NCI-H1417 (cell line): ENCODE data around the gene MSI2.

Experiments used
- DNase-seq, 3 experiments: peaks; one replicate each; lab custom pipeline; 2025; lab: John Stamatoyannopoulos, UW

The MSI2 gene

DNA sequence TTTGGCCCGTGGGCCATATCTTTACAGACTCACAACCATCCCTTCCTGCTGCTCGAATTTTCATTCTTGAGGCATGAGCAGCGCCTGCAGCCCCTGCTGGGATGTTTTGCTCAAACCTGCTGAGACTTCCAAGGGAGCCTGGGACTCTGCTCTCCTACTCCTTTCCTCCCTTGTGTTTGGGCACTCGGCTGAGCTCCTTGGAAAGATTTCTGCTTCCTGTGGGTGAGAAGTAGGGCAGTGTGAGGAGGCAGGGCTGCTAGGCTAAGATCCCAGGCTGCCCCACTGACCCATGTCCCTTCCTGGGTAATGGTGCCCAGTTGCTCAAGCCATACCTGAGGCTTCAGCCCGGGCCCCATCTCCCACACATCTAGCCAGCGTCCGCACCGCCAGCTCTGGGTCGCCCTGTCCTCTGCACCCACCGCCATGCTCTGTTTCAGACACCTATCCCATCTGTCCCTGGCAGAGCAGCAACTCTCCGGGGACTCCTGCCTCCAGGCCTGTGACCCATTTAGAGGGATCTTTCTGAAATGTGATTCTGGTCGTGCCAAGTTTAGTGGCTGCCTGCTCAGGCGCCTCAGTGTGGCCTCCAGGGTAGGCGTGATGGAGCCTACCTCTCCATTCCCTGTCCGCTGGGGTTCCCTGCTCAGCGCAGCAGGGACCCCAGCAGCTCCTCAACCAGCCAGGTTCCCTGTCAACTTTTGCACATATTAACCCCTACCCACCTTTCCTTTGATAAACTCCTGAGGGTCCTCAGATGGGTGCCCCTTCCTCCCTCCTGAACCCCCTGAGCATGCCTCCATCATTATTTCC, 298.7 kb downstream of the MSI2 start:
- DNase-seq: no peak

DNA sequence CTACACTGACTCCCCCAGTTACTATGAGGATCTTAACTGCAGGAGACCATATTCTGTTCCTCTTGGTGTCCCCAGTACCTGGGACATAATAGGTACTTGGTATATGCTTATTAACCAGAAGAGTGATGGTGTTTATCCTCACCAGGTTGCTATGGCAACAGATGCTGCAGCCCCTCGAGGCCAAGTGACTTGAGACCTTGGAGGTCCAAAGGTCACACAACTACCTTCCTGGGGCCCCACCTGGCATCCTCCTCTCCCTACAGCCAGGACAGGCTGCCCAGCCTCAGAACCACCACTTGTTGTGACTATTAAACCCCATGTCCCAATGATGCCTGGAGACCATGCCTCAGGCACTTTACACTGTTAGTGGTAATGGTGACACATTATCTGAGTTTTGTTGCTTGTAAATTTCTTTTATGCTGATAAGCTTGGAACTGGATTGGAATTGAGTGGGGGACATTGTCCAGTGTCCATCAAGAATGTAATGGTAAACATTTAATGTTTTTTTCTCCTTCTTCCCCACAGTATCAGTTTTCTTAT, 299.4 kb downstream of the MSI2 start:
- peak in 1 of 3 experiments; percentile 40 for DNase-seq

DNA sequence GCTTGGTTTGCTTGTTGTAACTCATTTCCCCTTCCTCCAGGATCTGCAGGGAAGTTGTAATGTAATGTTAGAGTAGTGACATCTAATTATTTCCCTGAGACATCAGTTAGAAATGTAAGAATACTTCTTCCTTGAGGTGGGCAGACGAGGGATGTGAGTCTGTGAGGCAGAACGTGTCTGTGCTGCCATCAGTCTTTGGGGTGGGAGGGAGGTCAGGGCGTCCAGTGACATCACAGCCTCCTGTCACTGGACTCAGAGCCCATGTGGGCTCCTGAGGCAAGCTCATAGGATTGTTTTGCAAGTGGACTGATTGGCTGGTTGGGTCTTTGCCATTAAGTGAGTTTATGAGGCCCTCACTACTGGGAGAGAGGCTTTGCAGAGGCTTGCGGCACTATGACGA, 300.0 kb downstream of the MSI2 start:
- no peak for DNase-seq

DNA sequence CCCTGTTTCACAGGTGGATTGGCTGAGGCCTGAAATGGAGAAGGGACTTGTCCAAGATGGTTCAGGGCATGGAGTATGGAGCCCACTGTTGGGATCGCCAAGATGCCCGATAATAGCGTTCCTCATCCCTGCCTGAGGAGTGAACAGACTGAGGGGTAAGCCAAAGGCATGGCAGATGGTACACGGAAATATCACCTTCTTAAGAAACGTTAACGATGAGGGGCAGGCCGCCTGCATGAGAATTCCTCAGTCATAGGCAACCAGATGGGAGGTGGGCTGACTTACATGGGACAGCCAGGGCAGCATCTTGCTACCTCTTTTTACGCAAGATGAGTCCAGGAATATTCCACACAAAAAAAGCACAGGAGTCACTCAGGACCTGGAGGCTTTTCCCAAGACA, 300.7 kb downstream of the MSI2 start:
- no peak for DNase-seq

DNA sequence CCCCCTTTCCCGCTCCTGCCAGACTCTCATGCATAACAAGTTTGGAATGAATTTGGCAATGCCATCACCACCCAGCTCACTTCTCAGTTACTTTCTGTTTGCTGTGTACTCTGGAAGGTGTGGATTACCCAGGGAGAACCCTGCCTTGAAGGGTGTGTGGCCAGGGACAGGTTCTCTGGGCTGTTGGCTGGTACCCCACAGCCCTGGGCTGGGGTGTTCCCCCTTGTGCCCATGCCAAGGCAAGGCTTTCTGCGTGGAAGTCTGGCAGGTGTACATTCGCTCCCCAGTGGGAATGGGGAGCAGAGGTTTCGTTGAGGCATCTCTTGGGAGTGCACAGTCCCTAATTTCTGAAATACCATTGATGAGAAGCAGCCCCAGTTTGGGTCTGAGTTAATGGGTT, 301.1 kb downstream of the MSI2 start:
- no peak for DNase-seq

DNA sequence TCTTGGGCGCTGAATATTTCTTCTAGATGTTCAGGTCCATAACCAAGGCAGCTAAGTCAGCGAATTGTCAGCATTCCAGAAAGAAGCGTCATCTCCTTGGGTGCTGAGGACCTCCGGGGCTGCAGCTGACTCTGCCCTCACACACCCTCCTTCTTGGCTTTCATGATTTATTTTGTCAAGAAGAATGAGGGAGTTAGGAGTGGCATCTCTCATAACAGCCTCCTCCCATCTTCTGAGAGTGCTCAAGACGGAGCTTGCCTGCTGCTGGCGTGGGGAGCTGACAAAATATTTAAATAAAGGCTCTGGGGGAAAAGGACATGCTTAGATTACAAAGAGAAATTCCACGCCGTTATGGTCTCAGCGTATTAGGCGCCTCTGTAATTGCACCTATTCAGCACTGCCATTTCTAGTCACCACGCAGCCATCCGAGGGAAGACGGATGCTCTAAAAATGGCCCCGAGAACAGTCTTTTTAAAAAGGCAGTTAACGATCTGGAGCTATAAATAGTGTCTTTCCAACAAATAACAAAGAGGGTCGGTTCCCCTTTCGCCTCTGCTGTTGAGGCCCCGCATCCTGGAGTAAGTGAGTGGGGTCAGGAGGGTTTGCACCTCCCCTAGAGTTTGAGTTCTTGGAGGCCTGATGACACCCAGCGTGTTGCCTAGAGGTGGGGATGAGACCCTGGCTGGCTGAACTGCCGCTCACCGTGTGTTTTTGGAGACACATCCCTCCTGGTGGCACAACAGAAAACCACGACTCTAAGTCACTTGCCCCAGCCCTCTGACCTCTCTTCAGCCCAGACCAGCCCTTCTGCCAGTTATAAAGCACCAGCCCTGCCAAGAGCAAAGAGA, 301.7 kb downstream of the MSI2 start:
- peak in 2 of 3 experiments; percentile 54 to 65 for DNase-seq

DNA sequence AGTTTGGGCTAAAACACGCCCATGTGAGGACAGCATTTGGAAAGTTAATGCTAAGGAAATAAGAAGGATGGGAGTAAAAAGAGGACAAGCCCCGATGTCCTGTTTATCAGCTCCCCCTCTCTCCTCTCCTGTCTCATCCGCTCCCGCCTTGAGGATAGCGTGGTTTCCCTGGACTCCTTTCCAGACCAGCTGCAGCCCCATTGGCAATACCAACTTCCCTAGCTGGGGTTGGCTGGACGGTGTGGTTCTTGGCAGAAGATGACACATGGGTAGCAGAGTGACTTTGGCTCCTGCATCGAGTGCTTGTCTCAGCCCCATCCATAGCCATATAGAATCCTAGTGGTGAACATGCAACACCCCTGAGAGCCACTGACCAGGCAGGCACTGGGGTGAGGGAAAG, 302.9 kb downstream of the MSI2 start:
- DNase-seq: no peak

DNA sequence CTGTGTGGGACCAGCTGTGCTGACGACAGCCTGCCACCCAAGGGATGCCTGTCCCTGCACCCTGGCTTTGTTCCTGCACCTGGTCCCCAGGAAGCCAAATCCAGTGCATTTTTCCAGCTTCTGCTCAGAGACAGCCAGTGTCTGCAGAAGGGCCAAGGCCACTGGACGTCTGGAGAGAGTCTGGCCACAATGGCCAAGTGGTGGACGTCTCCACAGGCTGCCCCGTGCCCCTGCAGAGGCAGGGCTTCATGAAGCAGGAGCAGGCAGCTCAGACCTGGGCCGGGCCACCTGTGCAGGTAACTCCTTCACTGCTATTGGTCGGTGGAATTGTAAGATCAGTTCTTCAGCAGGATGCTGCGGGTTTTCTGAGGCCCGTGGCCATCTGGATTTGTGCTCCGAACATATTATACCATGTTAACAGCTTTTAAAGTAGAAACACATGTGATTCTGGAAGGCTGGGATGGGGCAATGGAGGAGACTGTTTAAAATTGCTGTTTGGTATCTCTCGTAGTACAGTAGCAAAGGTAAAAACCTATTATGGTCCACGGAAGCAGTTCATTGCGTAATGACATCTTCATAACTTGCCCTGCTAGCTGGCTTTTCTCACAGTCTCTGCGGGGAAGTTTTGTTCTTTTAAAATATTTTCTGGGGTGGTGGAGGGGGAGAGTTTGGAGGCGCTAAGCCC, 303.5 kb downstream of the MSI2 start:
- DNase-seq: no peak

DNA sequence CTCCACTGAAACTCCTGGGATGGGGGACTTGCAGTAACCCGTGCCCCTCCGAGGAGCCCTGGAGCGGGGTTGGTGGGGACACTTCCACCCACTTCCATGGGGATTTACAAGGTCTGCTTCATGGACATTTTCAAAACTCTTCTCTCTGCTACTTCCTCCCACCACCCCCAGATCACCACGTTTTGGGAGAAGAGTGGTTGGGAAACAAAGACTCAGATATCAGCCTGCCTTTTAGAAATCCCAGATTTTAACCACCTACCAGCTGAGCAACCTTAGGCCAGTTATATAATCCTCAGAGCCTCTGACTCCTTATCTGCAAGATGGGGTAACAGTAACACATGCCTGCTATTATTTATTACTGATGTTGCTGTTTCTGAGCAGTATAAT, 304.0 kb downstream of the MSI2 start:
- DNase-seq: no peak

DNA sequence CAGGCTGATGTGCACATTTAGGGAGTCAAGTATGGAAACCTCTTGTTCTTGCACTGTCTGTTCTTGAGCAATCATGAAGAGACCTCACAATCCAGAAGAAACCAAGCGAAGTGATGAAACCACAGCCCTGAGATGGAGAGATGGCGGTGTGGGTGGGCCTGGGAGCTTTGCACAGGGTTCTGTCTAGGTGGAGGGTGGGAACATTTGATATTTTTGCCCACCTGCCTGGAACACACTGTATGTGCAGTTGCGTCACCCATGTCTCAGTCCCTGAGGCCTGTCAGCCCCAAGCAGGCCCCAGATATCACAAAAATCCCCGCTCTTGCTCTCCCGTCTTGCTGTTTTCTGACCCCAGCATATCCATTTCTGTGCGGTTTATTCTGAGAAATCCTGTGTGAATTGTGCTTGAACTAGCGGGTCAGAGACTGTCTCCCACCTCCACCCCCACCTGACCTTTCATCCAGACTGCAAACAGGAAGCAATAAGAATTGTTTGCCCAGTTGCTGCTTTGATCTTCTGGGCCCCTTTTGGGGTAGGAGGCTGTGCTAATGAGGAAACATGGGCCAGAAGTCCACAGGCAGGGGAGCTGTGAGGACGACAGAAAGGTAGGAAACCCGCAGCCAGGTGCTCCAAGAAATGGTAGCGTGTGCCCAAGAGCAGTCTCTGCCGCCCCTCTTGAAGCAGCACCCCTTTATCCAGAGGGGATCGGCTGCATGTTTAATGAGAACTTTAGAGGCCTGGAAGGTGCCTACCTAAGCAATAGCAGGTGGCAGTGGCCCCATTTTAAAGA, 304.9 kb downstream of the MSI2 start:
- peak in 2 of 3 experiments; percentile 28 to 52 for DNase-seq

DNA sequence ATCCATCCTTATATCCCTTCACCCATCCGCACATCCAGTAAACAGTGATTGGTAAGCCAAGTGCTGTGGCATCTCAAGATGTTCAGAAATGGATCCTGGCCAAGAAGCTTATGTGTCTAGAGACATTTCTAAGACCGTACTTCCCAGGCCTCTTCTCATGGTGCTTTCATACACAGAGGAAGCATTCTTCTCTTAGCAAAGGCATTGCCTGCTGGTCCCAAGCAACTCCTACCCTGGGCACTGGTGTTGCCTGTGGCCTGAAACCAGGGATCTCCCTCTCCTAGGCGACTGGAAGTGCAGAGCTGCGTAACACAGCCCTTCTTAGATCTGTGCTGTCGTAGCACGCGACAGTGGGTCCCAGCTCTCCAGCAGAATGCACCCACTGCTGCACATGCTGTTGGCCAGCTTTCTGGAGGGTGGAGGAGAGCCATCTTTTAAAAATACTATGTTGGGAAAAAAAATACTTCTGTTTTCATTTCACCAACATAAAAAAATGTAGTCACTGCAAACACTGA, 305.9 kb downstream of the MSI2 start:
- no peak for DNase-seq

DNA sequence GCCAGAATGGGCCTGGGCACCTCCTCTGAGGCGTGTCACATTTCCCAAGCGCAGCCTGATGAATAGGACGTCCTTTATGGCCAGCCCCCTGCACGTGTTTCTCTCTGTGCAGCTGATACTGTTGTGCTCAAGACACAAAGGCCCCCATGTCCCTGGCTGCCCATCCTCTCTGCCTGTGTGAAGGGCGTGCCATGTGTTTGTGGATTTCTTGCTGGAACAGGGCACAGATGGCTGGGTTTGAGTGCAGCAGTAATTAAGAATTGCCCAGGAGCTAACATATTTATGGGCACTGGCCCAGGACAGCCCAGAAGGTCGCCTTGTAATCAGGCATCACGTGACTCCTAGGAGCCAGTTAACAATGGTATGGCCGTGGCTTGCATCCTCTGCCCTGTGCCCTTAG, 307.6 kb downstream of the MSI2 start:
- peak in 1 of 3 experiments; percentile 82 for DNase-seq

DNA sequence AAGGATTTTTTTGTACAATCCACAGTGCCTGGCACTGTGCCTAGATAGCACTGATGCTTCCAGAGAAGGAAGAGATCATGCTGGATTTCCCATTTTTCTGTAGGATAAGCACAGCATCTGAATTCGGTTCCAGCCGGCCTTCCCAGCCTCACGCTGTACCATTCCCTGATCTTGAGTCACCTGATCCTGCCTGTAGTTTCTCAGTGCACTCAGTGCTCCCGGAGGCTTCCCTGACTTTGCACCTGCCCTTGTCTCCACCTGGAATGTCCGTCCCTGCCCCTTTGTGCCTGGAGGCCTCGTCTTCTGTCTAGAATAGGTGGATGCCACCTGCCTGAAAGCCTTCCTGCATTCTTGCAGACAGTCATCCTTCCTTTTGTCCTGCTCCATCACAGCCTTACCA, 308.9 kb downstream of the MSI2 start:
- DNase-seq: peak in 2 of 3 experiments; percentile 21 to 79

DNA sequence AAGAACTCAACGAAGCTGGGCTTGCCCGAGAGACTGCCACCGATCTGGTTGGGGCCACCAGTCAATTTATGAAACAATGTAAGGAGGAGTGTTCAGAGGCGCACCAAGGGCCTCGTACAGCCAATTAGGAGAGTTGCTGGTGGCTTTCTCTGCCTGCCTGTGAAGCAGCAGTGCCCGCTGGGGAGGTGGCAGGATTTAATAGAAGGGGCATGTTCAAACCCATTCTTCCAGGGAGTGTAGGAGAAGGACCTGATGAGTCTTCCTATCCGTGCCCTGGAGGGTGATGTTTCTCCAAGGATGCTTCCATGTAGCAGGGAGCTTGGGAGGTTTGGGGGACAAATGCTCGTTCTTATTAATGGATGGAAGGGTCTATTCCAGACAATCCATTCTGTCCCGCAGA, 310.4 kb downstream of the MSI2 start:
- DNase-seq: peak in 2 of 3 experiments; percentile 47 to 66

DNA sequence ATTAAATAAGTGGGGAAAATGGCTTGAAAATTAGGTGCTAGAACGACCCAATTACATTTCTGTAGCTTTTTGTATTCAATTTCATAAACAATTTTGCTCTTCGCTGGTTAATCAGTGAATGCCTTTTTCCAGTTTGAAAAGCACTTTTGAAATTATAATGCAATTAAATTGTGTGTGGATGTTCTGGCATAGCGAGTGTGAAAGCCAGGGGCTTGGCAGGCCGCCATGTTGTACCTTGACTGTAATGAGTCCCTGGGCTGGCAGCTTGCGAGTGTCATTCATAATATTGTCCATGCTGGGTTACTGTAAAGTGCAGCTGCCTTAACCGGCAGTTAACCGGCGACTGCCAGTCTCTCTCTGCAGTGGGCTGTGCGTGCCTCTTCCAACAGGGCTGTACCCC, 310.9 kb downstream of the MSI2 start:
- peak; percentile 55 to 90 (median 83) for DNase-seq

DNA sequence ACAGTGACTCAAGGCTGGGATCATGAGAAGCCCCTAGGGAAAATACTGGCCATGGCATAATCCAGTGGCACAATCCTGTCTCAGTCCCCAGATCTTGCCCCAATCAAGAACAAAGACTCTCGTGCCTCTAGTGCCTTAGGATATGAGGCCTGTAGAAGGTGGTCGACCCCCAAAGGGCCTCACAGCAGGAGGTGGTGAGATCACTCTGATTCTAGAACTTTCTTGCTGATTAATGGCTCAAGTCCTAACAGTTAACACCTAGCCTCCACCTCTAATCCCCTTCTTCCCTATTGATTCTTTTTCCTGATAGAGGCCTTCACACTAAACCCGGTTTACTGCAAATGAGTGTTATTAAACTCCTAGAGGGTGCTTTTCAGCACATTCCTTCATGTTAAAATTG, 312.0 kb downstream of the MSI2 start:
- DNase-seq: no peak

DNA sequence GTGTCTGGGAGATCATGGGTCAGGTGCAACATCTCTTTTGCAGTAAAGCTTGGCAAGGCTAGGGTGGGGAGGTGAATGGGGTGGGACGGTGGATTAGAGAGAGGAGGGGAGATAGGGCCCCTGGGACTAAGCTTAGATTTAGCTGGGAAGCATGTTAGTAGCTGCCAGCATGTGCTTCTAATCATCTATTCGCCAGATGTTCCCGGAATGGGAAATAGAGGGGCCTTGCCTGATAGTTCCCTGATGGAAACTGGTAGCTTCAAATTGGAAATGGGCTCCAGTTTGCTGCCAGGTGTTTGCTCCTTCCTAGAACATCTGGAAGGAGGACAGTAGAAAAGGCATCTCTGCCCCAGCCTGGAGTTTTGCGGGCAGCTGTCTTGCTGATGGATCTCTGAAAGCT, 312.7 kb downstream of the MSI2 start:
- DNase-seq: no peak

DNA sequence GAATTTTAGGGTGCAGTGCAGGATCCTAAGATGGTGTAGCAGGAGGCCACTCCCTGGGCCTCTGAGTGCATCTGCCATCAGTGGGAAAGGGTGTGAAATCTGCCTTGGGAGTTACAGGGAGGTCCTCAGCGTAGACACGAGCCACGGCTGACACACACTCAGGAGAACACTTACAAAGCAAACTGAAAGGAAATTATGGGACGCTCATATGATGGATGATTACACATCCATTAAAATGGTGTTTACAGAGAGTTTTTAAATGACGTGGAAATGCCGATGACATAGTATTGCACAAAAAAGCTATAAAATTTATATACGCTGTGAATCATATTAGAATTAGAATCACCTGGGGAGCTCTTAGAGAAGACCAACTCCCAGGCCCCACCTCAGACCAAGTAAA, 313.5 kb downstream of the MSI2 start:
- peak in 2 of 3 experiments; percentile 67 to 84 for DNase-seq

DNA sequence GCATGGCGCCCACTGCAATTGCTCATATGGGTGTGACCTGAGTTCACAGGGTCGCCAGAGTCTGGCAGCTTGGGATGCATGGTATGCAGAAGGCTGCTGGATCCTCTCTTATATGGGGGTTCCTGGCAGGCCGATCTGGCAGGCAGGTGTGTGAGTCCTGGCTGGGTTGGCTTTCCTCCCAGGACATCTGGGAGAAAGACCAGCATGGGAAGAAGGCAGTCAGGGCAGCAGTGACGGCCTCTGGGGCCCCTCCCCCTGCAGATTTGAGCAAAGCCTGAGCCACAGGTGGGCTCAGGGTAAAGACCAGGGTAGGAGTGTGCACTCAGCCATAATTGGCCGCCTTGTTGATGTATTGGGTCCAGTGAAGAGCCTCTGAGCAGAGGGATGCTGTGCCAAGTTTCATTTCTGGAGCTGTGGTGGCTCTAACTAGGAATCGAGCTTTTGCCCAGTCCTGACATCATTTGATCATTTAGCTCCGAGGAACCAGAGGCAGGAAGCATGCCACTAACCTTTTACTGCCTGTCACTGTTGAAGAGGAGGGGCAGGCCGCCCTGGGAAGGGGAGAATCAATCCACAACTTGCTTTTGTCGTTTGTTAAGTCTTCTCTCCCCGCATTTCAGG, 314.5 kb downstream of the MSI2 start:
- DNase-seq: peak; percentile 43 to 79 (median 48)

DNA sequence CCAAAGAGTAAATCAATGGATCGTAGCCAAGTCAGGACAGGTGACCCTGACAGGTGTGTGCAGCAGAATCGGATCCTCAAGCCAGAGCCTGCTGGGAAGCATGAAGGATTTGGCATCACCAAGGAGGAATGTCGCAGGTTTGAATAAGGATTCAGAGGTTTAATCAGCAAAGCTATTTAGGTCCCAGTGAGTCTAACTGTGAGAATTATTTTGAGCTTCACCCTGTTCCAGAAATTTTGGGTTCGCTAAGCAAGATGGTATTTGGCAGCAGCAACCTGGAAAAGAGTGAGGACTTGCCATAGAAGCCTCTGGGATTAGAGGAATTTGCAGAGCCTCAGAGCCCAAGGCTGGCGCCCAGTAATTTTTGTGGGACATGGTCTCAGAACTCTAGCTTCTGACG, 315.7 kb downstream of the MSI2 start:
- DNase-seq: peak in 2 of 3 experiments; percentile 35 to 39

DNA sequence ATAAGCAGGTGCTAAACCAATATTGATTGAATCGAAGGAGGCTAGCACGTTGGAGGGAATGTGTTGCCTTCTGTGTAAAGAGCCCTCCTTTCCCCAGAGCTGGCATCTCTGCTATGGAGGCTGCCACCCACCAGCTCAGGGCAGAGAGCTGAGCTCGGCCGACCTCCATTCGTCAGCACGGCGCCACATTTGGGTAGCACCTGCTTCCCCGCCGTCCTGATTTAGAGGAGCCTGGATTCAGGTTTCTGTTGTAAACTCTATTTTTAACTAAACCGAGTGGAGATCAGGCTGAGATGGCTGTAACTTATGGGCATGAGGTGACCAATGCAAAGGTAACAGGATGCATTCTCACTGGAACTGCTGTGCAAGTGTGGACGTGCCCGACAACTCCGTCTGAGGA, 316.3 kb downstream of the MSI2 start:
- DNase-seq: no peak
